SK-N-SH treated with all-trans-retinoic acid at 6 μM for 48 hours (cell line): ENCODE measurements around the gene FGF6.
"Not testable (repeated sequence)": the region's sequence is repeated elsewhere in the genome, so short reads cannot be mapped to it uniquely, and the experiment has no call there.

ENCODE experiments used
- ATAC-seq: fragments of 200-7000 bp; cut with Tn5 transposase; 3 replicates; pipeline ENCODE4 v1.9.1; 2020; ENCODE audit warnings: mild to moderate bottlenecking, moderate library complexity
- CSDC2 ChIP-seq: fragments of 250-450 bp; sonication (Bioruptor Pico); IDR thresholded peaks from 2 replicates; pipeline ENCODE4 v1.5.0; 2020; ENCODE audit warnings: mild to moderate bottlenecking, moderate library complexity
- GLIS3 ChIP-seq: fragments of 250-450 bp; sonication (Bioruptor Pico); IDR thresholded peaks from 2 replicates; pipeline ENCODE4 v1.5.0; 2020; ENCODE audit warnings: mild to moderate bottlenecking, moderate library complexity
- PPARA ChIP-seq: fragments of 250-450 bp; sonication (Bioruptor Pico); IDR thresholded peaks from 2 replicates; pipeline ENCODE4 v1.5.0; 2020; ENCODE audit warnings: mild to moderate bottlenecking, borderline replicate concordance
- RARB ChIP-seq: fragments of 250-450 bp; sonication (Bioruptor Pico); IDR thresholded peaks from 2 replicates; pipeline ENCODE4 v1.8.0; 2021; ENCODE audit warnings: mild to moderate bottlenecking, moderate library complexity
- SNAI2 ChIP-seq: fragments of 250-450 bp; sonication (Bioruptor Pico); IDR thresholded peaks from 2 replicates; pipeline ENCODE4 v1.5.0; 2020; ENCODE audit warnings: mild to moderate bottlenecking, moderate library complexity
- TCF4 ChIP-seq: fragments of 250-450 bp; sonication (Bioruptor Pico); IDR thresholded peaks from 2 replicates; pipeline ENCODE4 v1.8.0; 2021; ENCODE audit warnings: mild to moderate bottlenecking, moderate library complexity, borderline replicate concordance
- TOX ChIP-seq: fragments of 250-450 bp; sonication (Bioruptor Pico); IDR thresholded peaks from 2 replicates; pipeline ENCODE4 v1.8.0; 2021; ENCODE audit warnings: mild to moderate bottlenecking, moderate library complexity, borderline replicate concordance
- ZC3H10 ChIP-seq: fragments of 250-450 bp; sonication (Bioruptor Pico); IDR thresholded peaks from 2 replicates; pipeline ENCODE4 v1.5.1; 2021; ENCODE audit warnings: mild to moderate bottlenecking, moderate library complexity
- ZFP3 ChIP-seq: fragments of 250-450 bp; sonication (Bioruptor Pico); IDR thresholded peaks from 2 replicates; pipeline ENCODE4 v1.5.0; 2020; ENCODE audit warnings: mild to moderate bottlenecking, moderate library complexity
- ZNF565 ChIP-seq: fragments of 450-650 bp; formaldehyde crosslinking; conservative IDR thresholded peaks from 2 replicates; pipeline ENCODE4 v1.5.0; 2020; ENCODE audit warnings: low read depth, mild to moderate bottlenecking, moderate library complexity
- ZNF70 ChIP-seq: fragments of 450-650 bp; formaldehyde crosslinking; IDR thresholded peaks from 2 replicates; pipeline ENCODE4 v1.5.0; 2020; ENCODE audit warnings: mild to moderate bottlenecking, moderate library complexity
- ZNF8 ChIP-seq: fragments of 450-650 bp; formaldehyde crosslinking; IDR thresholded peaks from 2 replicates; pipeline ENCODE4 v1.5.0; 2020; ENCODE audit warnings: mild to moderate bottlenecking, moderate library complexity
- TF ChIP-seq, protein P1 (sequence below): fragments of 250-450 bp; sonication (Bioruptor Pico); IDR thresholded peaks from 2 replicates; pipeline ENCODE4 v1.8.0; 2021; ENCODE audit warnings: low read depth, mild to moderate bottlenecking, moderate library complexity, borderline replicate concordance
- TF ChIP-seq, protein P2 (sequence below): fragments of 250-450 bp; sonication (Bioruptor Pico); IDR thresholded peaks from 2 replicates; pipeline ENCODE4 v1.8.0; 2020; ENCODE audit warnings: mild to moderate bottlenecking, moderate library complexity, borderline replicate concordance
- TF ChIP-seq, protein P3 (sequence below): fragments of 250-450 bp; sonication (Bioruptor Pico); IDR thresholded peaks from 2 replicates; pipeline ENCODE4 v1.5.0; 2020; ENCODE audit warnings: mild to moderate bottlenecking, moderate library complexity
- TF ChIP-seq, protein P4 (sequence below): fragments of 250-450 bp; sonication (Bioruptor Pico); IDR thresholded peaks from 2 replicates; pipeline ENCODE4 v1.5.1; 2021; ENCODE audit warnings: mild to moderate bottlenecking, moderate library complexity
- TF ChIP-seq, protein P5 (sequence below): fragments of 250-450 bp; sonication (Bioruptor Pico); IDR thresholded peaks from 2 replicates; pipeline ENCODE4 v1.5.1; 2020; ENCODE audit warnings: low read depth, mild to moderate bottlenecking, moderate library complexity

Gene FGF6

DNA sequence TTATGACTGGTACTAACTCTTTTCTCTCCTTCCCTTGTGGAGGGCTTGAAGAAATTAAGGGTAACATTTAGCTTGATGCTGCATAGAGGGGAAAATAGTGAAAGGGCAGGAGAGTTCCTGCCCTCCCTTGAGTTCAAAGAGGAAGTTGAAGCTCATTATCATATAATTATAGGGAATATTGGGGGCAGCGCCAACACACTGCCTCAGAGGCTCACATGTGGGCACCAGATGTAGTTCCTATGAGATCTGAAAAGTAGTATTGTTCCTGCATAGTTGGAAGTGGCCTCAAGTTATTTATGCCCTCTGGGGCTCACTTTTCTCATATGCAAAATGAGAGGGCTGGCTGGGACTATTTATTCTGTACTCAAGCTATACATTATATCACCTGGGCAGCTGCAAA, 33.1 kb downstream of the FGF6 start:
- peak; percentile 67 for TF ChIP-seq TCF4
- TF ChIP-seq, protein P1, sequence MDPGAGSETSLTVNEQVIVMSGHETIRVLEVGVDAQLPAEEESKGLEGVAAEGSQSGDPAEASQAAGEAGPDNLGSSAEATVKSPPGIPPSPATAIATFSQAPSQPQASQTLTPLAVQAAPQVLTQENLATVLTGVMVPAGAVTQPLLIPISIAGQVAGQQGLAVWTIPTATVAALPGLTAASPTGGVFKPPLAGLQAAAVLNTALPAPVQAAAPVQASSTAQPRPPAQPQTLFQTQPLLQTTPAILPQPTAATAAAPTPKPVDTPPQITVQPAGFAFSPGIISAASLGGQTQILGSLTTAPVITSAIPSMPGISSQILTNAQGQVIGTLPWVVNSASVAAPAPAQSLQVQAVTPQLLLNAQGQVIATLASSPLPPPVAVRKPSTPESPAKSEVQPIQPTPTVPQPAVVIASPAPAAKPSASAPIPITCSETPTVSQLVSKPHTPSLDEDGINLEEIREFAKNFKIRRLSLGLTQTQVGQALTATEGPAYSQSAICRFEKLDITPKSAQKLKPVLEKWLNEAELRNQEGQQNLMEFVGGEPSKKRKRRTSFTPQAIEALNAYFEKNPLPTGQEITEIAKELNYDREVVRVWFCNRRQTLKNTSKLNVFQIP: no peak
- no peak for TF ChIP-seq ZFP3 (CRISPR knock-in tag)
- TF ChIP-seq TOX (CRISPR knock-in tag): no peak
- TF ChIP-seq ZNF8 (CRISPR knock-in tag): no peak
- no peak for TF ChIP-seq RARB (CRISPR knock-in tag)
- TF ChIP-seq, protein P2, sequence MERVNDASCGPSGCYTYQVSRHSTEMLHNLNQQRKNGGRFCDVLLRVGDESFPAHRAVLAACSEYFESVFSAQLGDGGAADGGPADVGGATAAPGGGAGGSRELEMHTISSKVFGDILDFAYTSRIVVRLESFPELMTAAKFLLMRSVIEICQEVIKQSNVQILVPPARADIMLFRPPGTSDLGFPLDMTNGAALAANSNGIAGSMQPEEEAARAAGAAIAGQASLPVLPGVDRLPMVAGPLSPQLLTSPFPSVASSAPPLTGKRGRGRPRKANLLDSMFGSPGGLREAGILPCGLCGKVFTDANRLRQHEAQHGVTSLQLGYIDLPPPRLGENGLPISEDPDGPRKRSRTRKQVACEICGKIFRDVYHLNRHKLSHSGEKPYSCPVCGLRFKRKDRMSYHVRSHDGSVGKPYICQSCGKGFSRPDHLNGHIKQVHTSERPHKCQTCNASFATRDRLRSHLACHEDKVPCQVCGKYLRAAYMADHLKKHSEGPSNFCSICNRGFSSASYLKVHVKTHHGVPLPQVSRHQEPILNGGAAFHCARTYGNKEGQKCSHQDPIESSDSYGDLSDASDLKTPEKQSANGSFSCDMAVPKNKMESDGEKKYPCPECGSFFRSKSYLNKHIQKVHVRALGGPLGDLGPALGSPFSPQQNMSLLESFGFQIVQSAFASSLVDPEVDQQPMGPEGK (CRISPR knock-in tag): no peak
- no peak for TF ChIP-seq ZC3H10
- ATAC-seq: no peak

DNA sequence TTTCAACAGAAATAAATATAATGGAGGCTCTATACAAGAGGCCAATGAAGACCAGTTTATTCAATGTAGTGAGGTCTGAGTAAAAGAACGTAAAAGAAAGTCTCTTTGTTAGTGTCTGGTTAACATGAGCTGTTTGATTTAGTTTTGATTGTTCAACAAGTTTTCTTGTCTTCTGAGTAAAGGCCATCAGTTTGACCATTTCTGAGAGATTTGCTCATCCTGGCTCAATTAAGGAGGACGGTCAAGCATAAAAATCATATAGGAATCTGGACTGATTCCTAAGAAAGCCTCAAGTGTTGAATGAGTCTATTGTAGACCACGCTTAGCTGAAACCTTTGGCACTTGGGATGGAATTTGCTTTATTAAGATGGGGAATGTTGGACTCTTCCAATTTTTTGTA, 33.6 kb downstream of the FGF6 start:
- ATAC-seq: no peak
- no peak for TF ChIP-seq CSDC2 (CRISPR knock-in tag)
- TF ChIP-seq SNAI2 (CRISPR knock-in tag): no peak
- TF ChIP-seq TCF4: no peak
- TF ChIP-seq, protein P3, sequence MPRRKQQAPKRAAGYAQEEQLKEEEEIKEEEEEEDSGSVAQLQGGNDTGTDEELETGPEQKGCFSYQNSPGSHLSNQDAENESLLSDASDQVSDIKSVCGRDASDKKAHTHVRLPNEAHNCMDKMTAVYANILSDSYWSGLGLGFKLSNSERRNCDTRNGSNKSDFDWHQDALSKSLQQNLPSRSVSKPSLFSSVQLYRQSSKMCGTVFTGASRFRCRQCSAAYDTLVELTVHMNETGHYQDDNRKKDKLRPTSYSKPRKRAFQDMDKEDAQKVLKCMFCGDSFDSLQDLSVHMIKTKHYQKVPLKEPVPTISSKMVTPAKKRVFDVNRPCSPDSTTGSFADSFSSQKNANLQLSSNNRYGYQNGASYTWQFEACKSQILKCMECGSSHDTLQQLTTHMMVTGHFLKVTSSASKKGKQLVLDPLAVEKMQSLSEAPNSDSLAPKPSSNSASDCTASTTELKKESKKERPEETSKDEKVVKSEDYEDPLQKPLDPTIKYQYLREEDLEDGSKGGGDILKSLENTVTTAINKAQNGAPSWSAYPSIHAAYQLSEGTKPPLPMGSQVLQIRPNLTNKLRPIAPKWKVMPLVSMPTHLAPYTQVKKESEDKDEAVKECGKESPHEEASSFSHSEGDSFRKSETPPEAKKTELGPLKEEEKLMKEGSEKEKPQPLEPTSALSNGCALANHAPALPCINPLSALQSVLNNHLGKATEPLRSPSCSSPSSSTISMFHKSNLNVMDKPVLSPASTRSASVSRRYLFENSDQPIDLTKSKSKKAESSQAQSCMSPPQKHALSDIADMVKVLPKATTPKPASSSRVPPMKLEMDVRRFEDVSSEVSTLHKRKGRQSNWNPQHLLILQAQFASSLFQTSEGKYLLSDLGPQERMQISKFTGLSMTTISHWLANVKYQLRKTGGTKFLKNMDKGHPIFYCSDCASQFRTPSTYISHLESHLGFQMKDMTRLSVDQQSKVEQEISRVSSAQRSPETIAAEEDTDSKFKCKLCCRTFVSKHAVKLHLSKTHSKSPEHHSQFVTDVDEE (CRISPR knock-in tag): no peak
- TF ChIP-seq TOX (CRISPR knock-in tag): no peak
- TF ChIP-seq, protein P4, sequence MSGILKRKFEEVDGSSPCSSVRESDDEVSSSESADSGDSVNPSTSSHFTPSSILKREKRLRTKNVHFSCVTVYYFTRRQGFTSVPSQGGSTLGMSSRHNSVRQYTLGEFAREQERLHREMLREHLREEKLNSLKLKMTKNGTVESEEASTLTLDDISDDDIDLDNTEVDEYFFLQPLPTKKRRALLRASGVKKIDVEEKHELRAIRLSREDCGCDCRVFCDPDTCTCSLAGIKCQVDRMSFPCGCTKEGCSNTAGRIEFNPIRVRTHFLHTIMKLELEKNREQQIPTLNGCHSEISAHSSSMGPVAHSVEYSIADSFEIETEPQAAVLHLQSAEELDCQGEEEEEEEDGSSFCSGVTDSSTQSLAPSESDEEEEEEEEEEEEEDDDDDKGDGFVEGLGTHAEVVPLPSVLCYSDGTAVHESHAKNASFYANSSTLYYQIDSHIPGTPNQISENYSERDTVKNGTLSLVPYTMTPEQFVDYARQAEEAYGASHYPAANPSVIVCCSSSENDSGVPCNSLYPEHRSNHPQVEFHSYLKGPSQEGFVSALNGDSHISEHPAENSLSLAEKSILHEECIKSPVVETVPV (CRISPR knock-in tag): no peak
- TF ChIP-seq PPARA (CRISPR knock-in tag): no peak
- TF ChIP-seq, protein P1: no peak

DNA sequence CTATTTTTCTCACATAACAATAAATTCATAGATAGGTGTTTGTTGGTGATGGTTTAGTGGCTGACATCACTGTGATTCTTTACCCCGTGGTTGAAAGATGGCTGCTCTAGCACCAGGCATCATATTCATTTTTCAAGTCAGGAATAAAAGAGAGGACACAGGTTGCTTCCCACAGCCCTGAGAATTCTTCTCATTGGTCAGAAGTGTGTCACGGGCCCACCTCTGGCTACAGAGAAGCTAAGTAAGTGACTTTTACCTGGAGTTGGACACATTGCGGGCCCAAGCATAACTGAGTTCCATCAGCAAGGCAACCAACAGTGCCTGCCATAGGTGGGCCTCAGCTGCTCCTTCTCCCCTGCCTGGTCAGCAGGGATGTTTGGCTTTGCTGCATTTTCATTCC, 38.5 kb downstream of the FGF6 start:
- no peak for TF ChIP-seq PPARA (CRISPR knock-in tag)
- no peak for ATAC-seq

DNA sequence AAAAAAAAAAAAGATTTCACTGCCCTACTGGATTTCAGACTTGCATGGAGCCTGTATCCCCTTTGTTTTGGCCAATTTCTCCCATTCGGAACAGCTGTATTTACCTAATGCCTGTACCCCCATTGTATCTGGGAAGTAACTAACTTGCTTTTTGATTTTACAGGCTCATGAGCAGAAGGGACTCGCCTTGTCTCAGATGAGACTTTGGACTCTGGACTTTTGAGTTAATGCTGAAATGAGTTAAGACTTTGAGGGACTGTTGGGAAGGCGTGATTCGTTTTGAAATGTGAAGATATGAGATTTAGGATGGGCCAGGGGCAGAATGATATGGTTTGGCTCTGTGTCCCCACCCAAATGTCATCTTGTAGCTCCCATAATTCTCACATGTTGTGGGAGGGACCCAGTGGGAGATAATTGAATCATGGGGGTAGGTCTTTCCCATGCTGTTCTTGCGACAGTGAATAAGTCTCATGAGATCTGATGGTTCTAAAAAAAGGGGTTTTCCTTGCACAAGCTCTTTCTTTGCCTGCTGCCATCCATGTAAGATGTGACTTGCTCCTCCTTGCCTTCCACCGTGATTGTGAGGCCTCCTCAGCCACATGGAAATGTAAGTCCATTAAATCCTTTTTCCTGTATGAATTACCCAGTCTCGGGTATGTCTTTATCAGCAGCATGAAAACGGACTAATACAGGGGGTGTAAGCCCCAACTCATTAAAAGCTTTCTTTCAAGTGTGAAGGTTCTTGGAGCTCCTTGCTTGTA, 40.6 kb downstream of the FGF6 start:
- not testable (repeated sequence) for ATAC-seq

DNA sequence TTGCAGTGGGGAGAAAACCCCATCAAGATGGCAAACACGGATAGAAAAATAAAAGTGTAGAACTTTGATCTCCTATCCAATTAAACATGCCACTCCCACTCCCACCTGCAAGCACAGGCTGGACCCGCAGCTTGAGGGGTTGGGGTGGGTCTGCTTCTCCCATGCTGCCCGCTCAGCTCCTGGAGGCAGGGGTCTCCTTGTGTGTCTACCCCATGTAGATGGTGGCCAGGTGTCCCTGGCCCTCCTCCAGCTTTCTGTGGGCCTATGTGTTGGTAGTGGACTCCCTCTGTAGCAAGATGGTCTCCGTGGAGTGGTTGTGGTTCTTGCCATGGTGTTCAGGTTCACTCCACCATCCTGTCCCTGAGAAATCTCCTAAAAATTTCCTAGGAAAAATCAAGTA, 42.6 kb downstream of the FGF6 start:
- ATAC-seq: no peak
- no peak for TF ChIP-seq ZNF70 (CRISPR knock-in tag)
- TF ChIP-seq SNAI2 (CRISPR knock-in tag): no peak
- TF ChIP-seq, protein P3 (CRISPR knock-in tag): no peak
- TF ChIP-seq, protein P4 (CRISPR knock-in tag): no peak
- TF ChIP-seq ZNF8 (CRISPR knock-in tag): no peak
- TF ChIP-seq ZFP3 (CRISPR knock-in tag): no peak
- no peak for TF ChIP-seq ZNF565 (CRISPR knock-in tag)
- TF ChIP-seq, protein P5, sequence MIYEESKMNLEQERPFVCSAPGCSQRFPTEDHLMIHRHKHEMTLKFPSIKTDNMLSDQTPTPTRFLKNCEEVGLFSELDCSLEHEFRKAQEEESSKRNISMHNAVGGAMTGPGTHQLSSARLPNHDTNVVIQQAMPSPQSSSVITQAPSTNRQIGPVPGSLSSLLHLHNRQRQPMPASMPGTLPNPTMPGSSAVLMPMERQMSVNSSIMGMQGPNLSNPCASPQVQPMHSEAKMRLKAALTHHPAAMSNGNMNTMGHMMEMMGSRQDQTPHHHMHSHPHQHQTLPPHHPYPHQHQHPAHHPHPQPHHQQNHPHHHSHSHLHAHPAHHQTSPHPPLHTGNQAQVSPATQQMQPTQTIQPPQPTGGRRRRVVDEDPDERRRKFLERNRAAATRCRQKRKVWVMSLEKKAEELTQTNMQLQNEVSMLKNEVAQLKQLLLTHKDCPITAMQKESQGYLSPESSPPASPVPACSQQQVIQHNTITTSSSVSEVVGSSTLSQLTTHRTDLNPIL (CRISPR knock-in tag): no peak
- TF ChIP-seq GLIS3 (CRISPR knock-in tag): no peak
- TF ChIP-seq RARB (CRISPR knock-in tag): no peak
